Transverse colon (tissue), 4 donors: ENCODE results near the gene MEF2A. TPM values are rescaled to one million over a fixed set of nuclear protein-coding genes. Genes with fewer than 3 reads are reported as not detected.

Experiments
- DNase-seq: peaks from one replicate; pipeline ENCODE4 v3.0.0-alpha.2; 2019
- H3K27ac ChIP-seq, 4 donors: fragments of 200-600 bp; sonication (generic); 2 replicates each; pipeline ENCODE4 v1.5.1; 2016 to 2018; ENCODE audit warnings: inconsistent platforms in 4 of 4
- H3K27me3 ChIP-seq: fragments of 200-600 bp; sonication (generic); 2 replicates; pipeline ENCODE4 v1.5.1; 2017; ENCODE audit warnings: inconsistent platforms
- H3K36me3 ChIP-seq, 4 donors: fragments of 200-600 bp; sonication (generic); 2 replicates each; pipeline ENCODE4 v1.5.1; 2017 to 2019; ENCODE audit warnings: inconsistent platforms in 4 of 4
- H3K4me1 ChIP-seq, 4 donors: fragments of 200-600 bp; sonication (generic); 2 replicates each; pipeline ENCODE4 v1.5.1; 2017 to 2020; ENCODE audit warnings: inconsistent platforms in 4 of 4
- H3K4me3 ChIP-seq, 4 donors: fragments of 200-600 bp; sonication (generic); 1 replicate in 1 of 4; 2 replicates in 3 of 4; pipeline versions ENCODE4 v1.5.1 to v1.6.1; 2017 to 2019; ENCODE audit warnings: inconsistent platforms in 4 of 4
- H3K9me3 ChIP-seq, 2 donors: fragments of 200-600 bp; sonication (generic); 2 replicates each; pipeline ENCODE4 v1.5.1; 2017 to 2019; ENCODE audit warnings: inconsistent platforms in 2 of 2
- CTCF ChIP-seq, 5 experiments: fragments of 200-600 bp in 3 of 5; fragments of 450-650 bp in 2 of 5; sonication (generic) in 3 of 5; IDR thresholded peaks; 1 replicate in 2 of 5; 2 replicates in 3 of 5; pipeline ENCODE4 v1.5.1; 2016 to 2017; ENCODE audit warnings: antibody characterized with exemption in 5 of 5, inconsistent platforms in 3 of 5, mild to moderate bottlenecking in 2 of 5, moderate library complexity in 1 of 5
- EP300 ChIP-seq: sonication (generic); formaldehyde crosslinking; IDR thresholded peaks from one replicate; pipeline ENCODE4 v1.6.1; 2017; ENCODE audit warnings: antibody characterized with exemption, low read depth
- POLR2A ChIP-seq: fragments of 450-650 bp; IDR thresholded peaks from one replicate; pipeline ENCODE4 v1.6.1; 2016; ENCODE audit warnings: antibody characterized with exemption, mild to moderate bottlenecking, moderate library complexity
- POLR2AphosphoS5 ChIP-seq, 3 donors: sonication (generic); formaldehyde crosslinking; IDR thresholded peaks; one replicate each; pipeline ENCODE4 v1.6.1; 2016; ENCODE audit warnings: antibody characterized with exemption in 3 of 3
- WGBS, 2 donors: methylation state at CpG; one replicate each; pipeline ENCODE4 v1.1.5; 2018; ENCODE audit warnings: low coverage in 1 of 2; 5-methylcytosine and 5-hydroxymethylcytosine counted together
- in situ Hi-C, 4 donors: fragments of 200-750 bp; cut with MboI; loops; one replicate each; pipeline versions ENCODE4 v1.15.0 to v1.15.1; 2017; ENCODE audit warnings: low sequenced_read_pairs in 3 of 4, low pct_ligation_motif_present in 1 of 4, low pct_unique_long_range_greater_than_20kb in 1 of 4
- intact Hi-C: fragments of 100-400 bp; cut with DNase I; formaldehyde crosslinking; loops from one replicate; pipeline ENCODE4 v1.15.1; 2023; ENCODE audit warnings: low total_unique reads
- total RNA-seq, 4 donors: library from RNA; depleted of rRNA; stranded (reverse); fragments of >200 nt; gene quantifications; one replicate each; pipeline ENCODE4 v1.1.0, GENCODE V29; 2016

Gene MEF2A
- total RNA-seq, 4 donors from 2014 or later: 37.4 to 62.5 (median 51.8) TPM

DNA sequence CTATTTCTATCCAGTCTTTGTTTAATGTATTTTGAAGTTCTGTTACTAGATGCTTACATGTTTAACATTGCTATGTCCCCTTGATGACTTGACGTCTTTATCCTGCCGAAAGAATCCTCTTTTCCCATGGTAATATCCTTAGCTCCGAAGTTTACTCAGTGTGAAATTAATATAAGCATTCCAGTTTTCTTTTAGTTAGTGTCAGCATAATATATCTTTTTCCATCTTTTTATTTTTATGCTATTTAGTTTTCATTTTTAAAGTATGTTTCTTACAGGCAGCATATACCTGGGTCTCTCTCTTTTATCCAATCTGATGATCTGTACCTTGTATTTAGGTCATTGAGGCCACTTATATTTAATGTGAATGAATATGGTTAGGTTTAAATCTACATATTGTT is 39.1 kb upstream of the MEF2A start:
- TF ChIP-seq POLR2AphosphoS5 (IDR thresholded peaks at IDR 0.05): no peak
- TF ChIP-seq POLR2A: no peak
- no peaks in the 10 kb centered on the region for H3K36me3 ChIP-seq
- H3K27me3 ChIP-seq: no peaks in the 10 kb centered on the region
- no peaks in the 10 kb centered on the region for H3K9me3 ChIP-seq
- intact Hi-C loops (no loop called here), in situ Hi-C loops (no loop called here)
- DNase-seq: no peak
- 80 to 89% methylated on average over 3 of the region's 3 CpGs for WGBS, 2 donors
- no peak overlapping the region for H3K4me3 ChIP-seq
- no peak overlapping the region for H3K27ac ChIP-seq
- no peaks in the 10 kb centered on the region for H3K4me1 ChIP-seq

DNA sequence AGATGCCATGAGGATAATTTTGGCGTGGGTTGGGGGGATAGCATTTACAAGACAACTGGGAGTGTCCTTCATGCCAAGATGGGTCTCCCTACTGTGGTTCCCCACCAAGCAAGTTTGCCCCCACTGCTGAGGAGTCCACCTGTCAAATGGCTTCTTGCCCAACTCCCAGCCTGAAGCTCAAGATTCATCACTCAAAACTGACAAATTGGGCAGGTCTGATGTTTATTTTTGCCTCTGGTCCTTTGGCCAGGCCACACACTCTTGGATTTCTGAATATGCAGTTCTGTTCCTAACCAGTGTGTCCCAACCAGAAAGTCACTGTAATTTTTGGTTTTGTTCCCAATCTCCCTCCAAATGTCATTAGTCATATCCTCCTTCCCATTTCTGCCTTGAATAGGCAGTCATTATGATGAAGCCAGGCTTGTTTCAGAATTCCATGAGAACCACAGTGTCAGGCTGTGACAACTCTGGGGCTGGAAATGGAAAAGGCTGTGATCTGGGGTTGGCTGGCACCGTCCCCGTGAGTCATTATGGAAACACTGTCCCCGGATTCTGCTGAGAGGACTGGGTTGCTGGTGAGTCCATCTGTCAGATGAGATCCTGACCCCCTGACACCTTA is 29.3 kb upstream of the MEF2A start:
- H3K27me3 ChIP-seq: no peaks in the 10 kb centered on the region
- no peak for TF ChIP-seq CTCF (IDR thresholded peaks at IDR 0.05)
- TF ChIP-seq POLR2AphosphoS5 (IDR thresholded peaks at IDR 0.05): no peak
- TF ChIP-seq EP300: no peak
- TF ChIP-seq POLR2A: no peak
- no peaks in the 10 kb centered on the region for H3K4me1 ChIP-seq
- in situ Hi-C loops: no loop called here
- 89% methylated on average over 4 of the region's 4 CpGs; no CpG with 5 or more reads in 1 of the 2 donors for WGBS, 2 donors
- intact Hi-C loops: no loop called here
- no peaks in the 10 kb centered on the region for H3K36me3 ChIP-seq
- no peak overlapping the region for H3K27ac ChIP-seq
- DNase-seq: no peak
- H3K4me3 ChIP-seq: no peak overlapping the region
- H3K9me3 ChIP-seq: no peaks in the 10 kb centered on the region

DNA sequence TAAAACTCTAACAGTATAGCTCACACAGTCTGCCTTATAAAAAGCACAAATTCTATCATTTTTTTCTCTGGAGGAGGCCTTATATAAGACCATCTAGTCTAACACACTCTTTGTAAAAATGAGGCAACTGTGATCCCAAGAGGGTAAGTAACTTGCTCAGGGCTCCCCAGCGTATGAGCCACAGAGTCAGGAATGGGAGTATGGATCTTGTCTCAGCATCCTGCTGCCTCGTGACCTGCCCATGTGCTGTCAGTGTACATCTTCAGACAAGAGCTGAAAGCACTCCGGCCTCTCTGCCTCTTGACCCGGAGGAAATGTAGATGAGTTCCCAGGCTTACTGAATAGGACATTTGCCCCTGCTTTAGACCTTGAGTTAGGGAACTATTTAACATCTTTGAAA is 28.4 kb upstream of the MEF2A start:
- no peak for DNase-seq
- WGBS, 2 donors: 80 to 83% methylated on average over 1 to 4 of the region's 4 CpGs
- Histone ChIP-seq H3K4me3 (no peak overlapping the region), H3K27ac (no peak overlapping the region), H3K9me3 (no peaks in the 10 kb centered on the region), H3K4me1 (no peaks in the 10 kb centered on the region), H3K36me3 (no peaks in the 10 kb centered on the region), H3K27me3 (no peaks in the 10 kb centered on the region)
- TF ChIP-seq POLR2A (no peak), EP300 (no peak), POLR2AphosphoS5 (IDR thresholded peaks at IDR 0.05) (no peak), CTCF (IDR thresholded peaks at IDR 0.05) (no peak)
- in situ Hi-C loops: no loop called here
- intact Hi-C loops: no loop called here

DNA sequence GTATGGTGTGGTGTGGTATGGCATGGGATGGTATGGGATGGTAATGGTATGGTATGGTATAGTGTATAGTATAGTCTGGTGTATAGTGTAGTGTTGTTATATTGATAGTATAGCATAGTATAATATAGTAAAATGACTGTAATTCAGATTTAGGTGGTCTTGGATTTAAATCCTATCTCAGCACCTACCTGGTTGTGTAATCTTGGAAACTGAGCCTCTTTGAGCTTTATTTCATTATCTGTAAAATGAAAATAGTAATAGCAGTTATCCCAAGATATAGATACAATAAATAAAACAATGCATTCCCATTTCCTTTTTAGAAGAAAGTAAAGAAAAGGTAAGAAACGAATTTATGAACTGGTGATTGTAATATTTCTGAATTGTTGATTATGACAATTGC is 27.5 kb upstream of the MEF2A start:
- Histone ChIP-seq H3K27ac (no peak overlapping the region), H3K4me1 (no peaks in the 10 kb centered on the region), H3K9me3 (no peaks in the 10 kb centered on the region), H3K27me3 (no peaks in the 10 kb centered on the region), H3K36me3 (no peaks in the 10 kb centered on the region), H3K4me3 (no peak overlapping the region)
- intact Hi-C loops: no loop called here
- no peak for DNase-seq
- no peak for TF ChIP-seq POLR2AphosphoS5 (IDR thresholded peaks at IDR 0.05)
- TF ChIP-seq POLR2A: no peak
- no peak for TF ChIP-seq CTCF (IDR thresholded peaks at IDR 0.05)
- TF ChIP-seq EP300: no peak
- in situ Hi-C loops: no loop called here
- WGBS, 2 donors: 67 to 88% methylated on average over 1 of the region's 1 CpG

- Histone ChIP-seq H3K36me3 (no peaks in the 10 kb centered on the region), H3K27me3 (no peaks in the 10 kb centered on the region), H3K4me1 (no peaks in the 10 kb centered on the region), H3K4me3 (no peak overlapping the region), H3K9me3 (no peaks in the 10 kb centered on the region), H3K27ac (no peak overlapping the region)
- intact Hi-C loops: no loop called here
- no peak for DNase-seq
- in situ Hi-C loops: no loop called here
- TF ChIP-seq EP300 (no peak), POLR2AphosphoS5 (IDR thresholded peaks at IDR 0.05) (no peak), POLR2A (no peak), CTCF (IDR thresholded peaks at IDR 0.05) (no peak)
Measured at GRCh38 chr15:99542828-99543227, 23.0 kb upstream of the MEF2A start.
